H9 (cell line): ENCODE measurements around the gene C16orf74. TPM values are rescaled to one million over a fixed set of nuclear protein-coding genes. Genes with fewer than 3 reads are reported as not detected.

ENCODE experiments used
- DNase-seq: peaks from one replicate; pipeline ENCODE4 v3.0.0-alpha.2; 2017
- H2AFZ ChIP-seq: one replicate; pipeline ENCODE4 v1.6.1; 2013; ENCODE audit warnings: mild to moderate bottlenecking, low read length, control low read depth, moderate library complexity
- H2AK5ac ChIP-seq: 2 replicates; pipeline ENCODE4 v1.6.1; 2013; ENCODE audit warnings: low read length, control low read depth, mixed read lengths; ENCODE audit not compliant: insufficient read length
- H2BK120ac ChIP-seq: one replicate; pipeline ENCODE4 v1.6.1; 2013; ENCODE audit warnings: low read depth, mild to moderate bottlenecking, low read length, control low read depth, inconsistent platforms; ENCODE audit not compliant: poor library complexity, severe bottlenecking
- H2BK12ac ChIP-seq: 2 replicates; pipeline ENCODE4 v1.6.1; 2013; ENCODE audit warnings: low read length, control low read depth, mixed read lengths, low read depth; ENCODE audit not compliant: insufficient read length
- H2BK15ac ChIP-seq: 2 replicates; pipeline ENCODE4 v1.6.1; 2013; ENCODE audit warnings: low read depth, low read length, control low read depth
- H2BK20ac ChIP-seq: one replicate; pipeline ENCODE4 v1.6.1; 2013; ENCODE audit warnings: low read depth, mild to moderate bottlenecking, low read length, control low read depth, inconsistent platforms; ENCODE audit not compliant: poor library complexity, severe bottlenecking
- H2BK5ac ChIP-seq: 2 replicates; pipeline ENCODE4 v1.6.1; 2013; ENCODE audit warnings: low read length, control low read depth, mixed read lengths; ENCODE audit not compliant: insufficient read length
- H3K14ac ChIP-seq: 2 replicates; pipeline ENCODE4 v1.6.1; 2013; ENCODE audit warnings: low read length, control low read depth; ENCODE audit not compliant: insufficient read depth
- H3K18ac ChIP-seq: 2 replicates; pipeline ENCODE4 v1.6.1; 2013; ENCODE audit warnings: low read depth, mild to moderate bottlenecking, mixed read lengths, low read length, control low read depth; ENCODE audit not compliant: insufficient read length
- H3K23ac ChIP-seq: 2 replicates; pipeline ENCODE4 v1.6.1; 2013; ENCODE audit warnings: low read length, control low read depth, mixed read lengths, low read depth; ENCODE audit not compliant: insufficient read length
- H3K23me2 ChIP-seq: 2 replicates; pipeline ENCODE4 v1.6.1; 2013; ENCODE audit warnings: low read depth, mild to moderate bottlenecking, mixed read lengths, low read length, control low read depth; ENCODE audit not compliant: insufficient read length, poor library complexity, severe bottlenecking
- H3K27ac ChIP-seq: 2 replicates; pipeline ENCODE4 v1.5.1; 2013; ENCODE audit warnings: low read length, control low read depth, mixed read lengths, low read depth; ENCODE audit not compliant: insufficient read length
- H3K27me3 ChIP-seq: 2 replicates; pipeline ENCODE4 v1.6.1; 2013; ENCODE audit warnings: low read length, control low read depth, inconsistent platforms; ENCODE audit not compliant: insufficient read depth
- H3K4ac ChIP-seq: 2 replicates; pipeline ENCODE4 v1.6.1; 2013; ENCODE audit warnings: low read depth, mild to moderate bottlenecking, control low read depth, inconsistent platforms, low read length, moderate library complexity
- H3K4me1 ChIP-seq: 2 replicates; pipeline ENCODE4 v1.6.1; 2013; ENCODE audit warnings: low read length, control low read depth, inconsistent platforms; ENCODE audit not compliant: insufficient read depth
- H3K4me2 ChIP-seq: 2 replicates; pipeline ENCODE4 v1.6.1; 2013; ENCODE audit warnings: low read length, control low read depth, mixed read lengths; ENCODE audit not compliant: insufficient read length, insufficient read depth
- H3K56ac ChIP-seq: 2 replicates; pipeline ENCODE4 v1.6.1; 2013; ENCODE audit warnings: low read depth, mild to moderate bottlenecking, mixed read lengths, low read length, control low read depth; ENCODE audit not compliant: insufficient read length
- H3K79me1 ChIP-seq: 2 replicates; pipeline ENCODE4 v1.6.1; 2013; ENCODE audit warnings: low read depth, mild to moderate bottlenecking, moderate library complexity, low read length, control low read depth, inconsistent platforms; ENCODE audit not compliant: insufficient read depth, poor library complexity, severe bottlenecking
- H3K79me2 ChIP-seq: 2 replicates; pipeline ENCODE4 v1.6.1; 2013; ENCODE audit warnings: low read length, control low read depth, inconsistent platforms; ENCODE audit not compliant: insufficient read depth
- H3K9ac ChIP-seq: 2 replicates; pipeline ENCODE4 v1.6.1; 2013; ENCODE audit warnings: low read length, control low read depth, mixed read lengths; ENCODE audit not compliant: insufficient read length; ENCODE audit errors: extremely low read depth
- H3K9me3 ChIP-seq: one replicate; pipeline ENCODE4 v1.6.1; 2013; ENCODE audit warnings: low read depth, low read length, inconsistent platforms; ENCODE audit not compliant: control insufficient read depth
- H3T11ph ChIP-seq: one replicate; pipeline ENCODE4 v1.6.1; 2013; ENCODE audit warnings: mild to moderate bottlenecking, low read length, control low read depth, inconsistent platforms
- H4K20me1 ChIP-seq: one replicate; pipeline ENCODE4 v1.6.1; 2013; ENCODE audit not compliant: control insufficient read depth, insufficient read length, insufficient read depth
- H4K5ac ChIP-seq: 2 replicates; pipeline ENCODE4 v1.6.1; 2013; ENCODE audit warnings: low read depth, mild to moderate bottlenecking, mixed read lengths, low read length, control low read depth; ENCODE audit not compliant: insufficient read length
- H4K8ac ChIP-seq: replicated peaks from 2 replicates; pipeline ENCODE4 v1.6.1; 2013; ENCODE audit warnings: low read length, control low read depth, mixed read lengths, low read depth; ENCODE audit not compliant: insufficient read length
- H4K91ac ChIP-seq: 2 replicates; pipeline ENCODE4 v1.6.1; 2013; ENCODE audit warnings: low read depth, mild to moderate bottlenecking, moderate library complexity, mixed read lengths, low read length, control low read depth; ENCODE audit not compliant: insufficient read length
- H3K27ac Mint-ChIP-seq, 3 experiments: 2 replicates in 2 of 3; 3 replicates in 1 of 3; pipeline ENCODE4 v1.8.0; 2020 to 2021; ENCODE audit warnings: mixed read lengths in 3 of 3, mild to moderate bottlenecking in 1 of 3, moderate library complexity in 1 of 3
- H3K27me3 Mint-ChIP-seq: 2 replicates; pipeline ENCODE4 v1.8.0; 2021; ENCODE audit warnings: low read depth, mild to moderate bottlenecking, moderate library complexity, mixed read lengths
- H3K36me3 Mint-ChIP-seq, 3 experiments: 2 replicates in 2 of 3; 3 replicates in 1 of 3; pipeline ENCODE4 v1.8.0; 2020 to 2021; ENCODE audit warnings: low read depth in 3 of 3, mixed read lengths in 3 of 3; ENCODE audit not compliant: insufficient read depth in 1 of 3
- H3K4me1 Mint-ChIP-seq, 2 experiments: 2 replicates each; pipeline ENCODE4 v1.8.0; 2020; ENCODE audit warnings: mixed read lengths in 2 of 2
- H3K4me3 Mint-ChIP-seq, 2 experiments: 2 replicates in 1 of 2; 3 replicates in 1 of 2; pipeline ENCODE4 v1.8.0; 2020 to 2021; ENCODE audit warnings: mild to moderate bottlenecking in 2 of 2, mixed read lengths in 2 of 2, moderate library complexity in 1 of 2
- H3K9me3 Mint-ChIP-seq, 2 experiments: 2 replicates in 1 of 2; 3 replicates in 1 of 2; pipeline ENCODE4 v1.8.0; 2020; ENCODE audit warnings: mild to moderate bottlenecking in 2 of 2, mixed read lengths in 2 of 2, moderate library complexity in 1 of 2
- CTCF ChIP-seq: fragments of 200-600 bp; sonication (generic); conservative IDR thresholded peaks from 3 replicates; pipeline ENCODE4 v1.8.0; 2021; ENCODE audit warnings: antibody characterized with exemption, mild to moderate bottlenecking
- WGBS: extraction: QIAGEN DNeasy Blood & Tissue Kit; methylation state at CpG from one replicate; pipeline ENCODE4 v1.1.7; 2013; ENCODE audit warnings: missing lambda C conversion rate, low lambda C conversion rate, mixed read lengths; ENCODE audit not compliant: insufficient read length; ENCODE audit errors: extremely low coverage; 5-methylcytosine and 5-hydroxymethylcytosine counted together
- total RNA-seq: library from RNA; stranded (reverse); gene quantifications from 2 replicates; pipeline ENCODE4 v1.2.1, GENCODE V29; 2021

The C16orf74 gene
- total RNA-seq, 1 experiment from 2014 or later = 5.6 TPM

GRCh38 chr16:85670840-85671239 lies 80.1 kb downstream of the C16orf74 start:
- TF ChIP-seq CTCF = no peak
- H3K79me2 ChIP-seq = no peaks in the 10 kb centered on the region
- Mint-ChIP-seq H3K36me3 (peaks cover 43 to 98% (median 92%) of the 10 kb centered on the region in 3 experiments; a peak in 6 of 7 replicates), H3K27me3 (no peaks in the 10 kb centered on the region; the same call in none of the 2 replicates), H3K9me3 (no peaks in the 10 kb centered on the region), H3K4me1 (no peaks in the 10 kb centered on the region), H3K27ac (peak overlapping the region in 2 of 3 experiments; percentile 82 to 87; a peak in 4 of 7 replicates), H3K4me3 (no peak overlapping the region)
- DNase-seq = no peak
- no peak overlapping the region for H4K8ac ChIP-seq
- H3K9me3 ChIP-seq = no peaks in the 10 kb centered on the region
- no CpG with 5 or more reads among the region's 14 CpGs for WGBS
- no peak overlapping the region for H3K27ac ChIP-seq
- H3K27me3 ChIP-seq = no peaks in the 10 kb centered on the region
- no peak overlapping the region for H2BK120ac ChIP-seq
- H4K91ac ChIP-seq = no peak overlapping the region
- no peak overlapping the region for H2BK15ac ChIP-seq
- H3K14ac ChIP-seq = no peak overlapping the region
- H2BK20ac ChIP-seq = no peak overlapping the region
- no peak overlapping the region for H3K18ac ChIP-seq
- no peaks in the 10 kb centered on the region for H3K4me1 ChIP-seq
- no peak overlapping the region for H3T11ph ChIP-seq
- H3K4me2 ChIP-seq = no peak overlapping the region
- H3K56ac ChIP-seq = no peak overlapping the region
- H3K9ac ChIP-seq = no peak overlapping the region
- H2AK5ac ChIP-seq = no peak overlapping the region
- no peak overlapping the region for H2BK12ac ChIP-seq
- H4K5ac ChIP-seq = no peak overlapping the region
- no peak overlapping the region for H2BK5ac ChIP-seq
- H3K4ac ChIP-seq = no peak overlapping the region
- H2AFZ ChIP-seq = no peak overlapping the region
- H4K20me1 ChIP-seq = peaks cover 2% of the 10 kb centered on the region
- H3K23me2 ChIP-seq = no peaks in the 10 kb centered on the region
- H3K79me1 ChIP-seq = no peaks in the 10 kb centered on the region
- no peak overlapping the region for H3K23ac ChIP-seq
